Psoas muscle (tissue), 8 donors: ENCODE measurements around the gene HOXC4. TPM values are rescaled to one million over a fixed set of nuclear protein-coding genes. Genes with fewer than 3 reads are reported as not detected.

Experiments used
- ATAC-seq, 4 donors: fragments of 200-7000 bp; cut with Tn5 transposase; one replicate each; pipeline ENCODE4 v1.9.1; 2020; ENCODE audit warnings: moderate library complexity in 3 of 4, mild to moderate bottlenecking in 2 of 4
- DNase-seq, 2 donors: peaks; one replicate each; pipeline ENCODE4 v3.0.0-alpha.2; 2020
- H3K27ac ChIP-seq: fragments of 200-600 bp; one replicate; pipeline ENCODE4 v1.8.0; 2022
- H3K27me3 ChIP-seq, 3 donors: fragments of 200-600 bp in 1 of 3; one replicate each; pipeline versions ENCODE4 v1.6.1 to v1.8.0; 2013 to 2022; ENCODE audit warnings: low read length in 2 of 3, mild to moderate bottlenecking in 2 of 3, moderate library complexity in 1 of 3; ENCODE audit not compliant: insufficient read depth in 3 of 3
- H3K36me3 ChIP-seq, 2 donors: fragments of 200-600 bp in 1 of 2; one replicate each; pipeline versions ENCODE4 v1.6.1 to v1.8.0; 2013 to 2022; ENCODE audit warnings: low read depth in 1 of 2, mild to moderate bottlenecking in 1 of 2, moderate library complexity in 1 of 2; ENCODE audit not compliant: insufficient read depth in 1 of 2
- H3K4me1 ChIP-seq: fragments of 200-600 bp; one replicate; pipeline ENCODE4 v1.8.0; 2022
- H3K4me3 ChIP-seq: fragments of 200-600 bp; one replicate; pipeline ENCODE4 v1.8.0; 2022; ENCODE audit warnings: mild to moderate bottlenecking
- H3K9me3 ChIP-seq: fragments of 200-600 bp; one replicate; pipeline ENCODE4 v1.8.0; 2022
- WGBS, 3 donors: extraction: QIAGEN DNeasy Blood & Tissue Kit; methylation state at CpG; one replicate each; pipeline versions ENCODE4 v1.1.6 to v1.1.7; 2013; 5-methylcytosine and 5-hydroxymethylcytosine counted together
- intact Hi-C, 2 donors: fragments of 100-400 bp; cut with DNase I; formaldehyde crosslinking; loops; one replicate each; pipeline versions ENCODE4 v1.11.0 to v1.14.2; 2022
- polyA plus RNA-seq, 3 donors: library from polyadenylated mRNA; stranded (reverse); fragments of 200-250 nt; gene quantifications; one replicate each; pipeline ENCODE4 v1.2.3, GENCODE V29; 2013
- total RNA-seq, 4 donors: library from RNA; stranded (reverse); fragmentation: NEBNext Ultra II Directional in 2 of 4; extraction: Animal tissue kit (Norgen Biotek cat#: 25700) in 2 of 4; gene quantifications; one replicate each; pipeline versions ENCODE4 v1.2.1 to v1.2.4, GENCODE V29; 2021 to 2023
- TF ChIP-seq, protein P1 (sequence below): fragments of 200-600 bp; IDR thresholded peaks from one replicate; pipeline ENCODE4 v1.8.0; 2022; ENCODE audit warnings: antibody characterized with exemption
- donor health status: healthy with polysubstance abuse.
- donor health status: DM: no; HTN: no; CAD: no; lungs with moderate emphysema.
- donor health status: Bipolar disorder and iron deficiency.
- donor health status: healthy.
- donor health status: DM: yes; HTN: yes; CAD: no.
- donor health status: DM: no; HTN: no; CAD: no.
- donor health status: DM: no; HTN: no; CAD: no.
- donor health status: DM: yes; HTN: yes; CAD: no.

HOXC4 gene
- total and polyA plus RNA-seq, 7 donors: 0.72 to 4.7 (median 1.6) TPM

DNA sequence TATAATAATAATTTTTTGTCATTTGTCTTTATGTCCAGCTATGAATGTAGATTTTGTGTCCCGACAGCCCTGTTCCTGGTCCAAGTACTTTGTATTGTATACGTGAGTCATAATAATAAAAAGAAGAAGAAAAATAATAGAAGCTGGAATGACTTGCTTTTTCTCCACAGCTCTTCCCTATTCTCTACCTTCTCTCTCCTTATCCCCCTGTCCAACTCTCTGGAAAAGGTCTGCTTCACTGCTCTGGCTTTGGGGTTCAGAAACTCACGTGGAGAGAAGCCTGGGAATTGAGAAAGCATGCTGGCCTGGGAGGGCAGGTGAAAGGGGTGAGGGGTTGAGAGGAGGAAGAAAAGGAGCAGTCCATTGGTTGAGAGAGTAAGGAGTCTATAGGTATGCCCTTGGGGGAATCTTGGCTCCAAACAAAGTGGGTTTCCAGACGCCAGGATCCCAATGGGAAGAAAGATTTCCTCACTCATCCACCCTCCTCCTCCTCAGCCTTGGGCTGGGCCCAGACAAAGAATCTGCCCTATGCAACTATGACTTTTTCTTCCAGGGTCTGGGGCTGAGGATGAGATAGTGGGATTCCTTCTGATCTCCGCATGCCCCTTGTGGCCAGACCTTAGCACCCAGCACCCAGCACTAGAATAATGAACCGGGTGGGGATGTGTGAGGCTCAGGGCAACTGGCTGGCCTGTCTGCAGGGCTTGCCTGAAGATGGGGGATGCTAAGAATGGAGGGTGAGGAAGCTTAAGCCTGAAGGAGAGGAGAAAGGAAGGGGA, 40.8 kb upstream of the HOXC4 start:
- H3K27ac ChIP-seq: peak overlapping the region; percentile 99
- no peaks in the 10 kb centered on the region for H3K9me3 ChIP-seq
- H3K36me3 ChIP-seq: no peaks in the 10 kb centered on the region
- whole genome bisulfite sequencing, 3 donors: 65 to 71% (median 69%) methylated on average over 6 of the region's 6 CpGs
- H3K27me3 ChIP-seq: peaks cover 0 to 9% (median 1%) of the 10 kb centered on the region in 3 donors
- peak in 1 of 2 donors; percentile 38 for DNase-seq
- no peak overlapping the region for H3K4me3 ChIP-seq
- no peak for ATAC-seq
- intact Hi-C loops: no loop called here
- TF ChIP-seq, protein P1, sequence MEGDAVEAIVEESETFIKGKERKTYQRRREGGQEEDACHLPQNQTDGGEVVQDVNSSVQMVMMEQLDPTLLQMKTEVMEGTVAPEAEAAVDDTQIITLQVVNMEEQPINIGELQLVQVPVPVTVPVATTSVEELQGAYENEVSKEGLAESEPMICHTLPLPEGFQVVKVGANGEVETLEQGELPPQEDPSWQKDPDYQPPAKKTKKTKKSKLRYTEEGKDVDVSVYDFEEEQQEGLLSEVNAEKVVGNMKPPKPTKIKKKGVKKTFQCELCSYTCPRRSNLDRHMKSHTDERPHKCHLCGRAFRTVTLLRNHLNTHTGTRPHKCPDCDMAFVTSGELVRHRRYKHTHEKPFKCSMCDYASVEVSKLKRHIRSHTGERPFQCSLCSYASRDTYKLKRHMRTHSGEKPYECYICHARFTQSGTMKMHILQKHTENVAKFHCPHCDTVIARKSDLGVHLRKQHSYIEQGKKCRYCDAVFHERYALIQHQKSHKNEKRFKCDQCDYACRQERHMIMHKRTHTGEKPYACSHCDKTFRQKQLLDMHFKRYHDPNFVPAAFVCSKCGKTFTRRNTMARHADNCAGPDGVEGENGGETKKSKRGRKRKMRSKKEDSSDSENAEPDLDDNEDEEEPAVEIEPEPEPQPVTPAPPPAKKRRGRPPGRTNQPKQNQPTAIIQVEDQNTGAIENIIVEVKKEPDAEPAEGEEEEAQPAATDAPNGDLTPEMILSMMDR: no peak
- peaks cover 29% of the 10 kb centered on the region for H3K4me1 ChIP-seq

DNA sequence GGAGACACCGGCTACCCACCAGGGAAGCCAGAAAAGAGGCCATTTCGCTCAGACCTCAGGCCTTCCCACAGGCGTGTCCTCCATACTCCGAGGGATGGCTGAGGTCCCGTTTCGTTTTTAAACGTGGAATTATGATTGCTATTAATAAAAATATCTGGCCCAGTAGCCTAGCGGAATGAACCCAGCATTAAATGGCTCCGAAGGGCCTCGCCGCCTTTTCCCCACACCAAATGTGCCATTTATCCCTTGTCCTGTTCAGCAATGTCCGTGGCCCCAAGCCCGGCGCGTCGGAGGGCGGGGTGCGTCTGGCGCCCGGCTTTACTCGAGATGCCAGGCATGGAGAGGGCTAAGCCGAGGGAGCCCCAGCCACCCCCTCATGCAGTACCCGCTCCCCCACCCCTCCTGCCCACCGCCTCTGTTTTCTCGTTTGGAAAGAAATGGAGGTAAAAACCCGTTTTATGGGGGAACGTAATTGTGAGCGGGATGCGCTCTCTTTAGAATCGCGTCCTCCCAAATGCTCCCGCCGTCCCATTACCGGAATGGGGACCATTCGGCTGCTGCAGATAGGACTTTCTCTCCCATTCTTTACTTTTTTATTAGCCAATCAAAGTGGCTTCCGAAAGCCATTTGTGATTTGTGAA, 39.1 kb upstream of the HOXC4 start:
- Histone ChIP-seq H3K9me3 (no peaks in the 10 kb centered on the region), H3K27ac (peak overlapping the region; percentile 99), H3K27me3 (peaks cover 0 to 9% (median 1%) of the 10 kb centered on the region in 3 donors), H3K36me3 (no peaks in the 10 kb centered on the region), H3K4me3 (peak overlapping the region; percentile 64), H3K4me1 (peaks cover 29% of the 10 kb centered on the region)
- 18 to 36% (median 29%) methylated on average over 35 to 36 of the region's 36 CpGs for WGBS, 3 donors
- ATAC-seq: no peak
- intact Hi-C loops: no loop called here
- TF ChIP-seq, protein P1: no peak
- peak in 1 of 2 donors; percentile 70 for DNase-seq

DNA sequence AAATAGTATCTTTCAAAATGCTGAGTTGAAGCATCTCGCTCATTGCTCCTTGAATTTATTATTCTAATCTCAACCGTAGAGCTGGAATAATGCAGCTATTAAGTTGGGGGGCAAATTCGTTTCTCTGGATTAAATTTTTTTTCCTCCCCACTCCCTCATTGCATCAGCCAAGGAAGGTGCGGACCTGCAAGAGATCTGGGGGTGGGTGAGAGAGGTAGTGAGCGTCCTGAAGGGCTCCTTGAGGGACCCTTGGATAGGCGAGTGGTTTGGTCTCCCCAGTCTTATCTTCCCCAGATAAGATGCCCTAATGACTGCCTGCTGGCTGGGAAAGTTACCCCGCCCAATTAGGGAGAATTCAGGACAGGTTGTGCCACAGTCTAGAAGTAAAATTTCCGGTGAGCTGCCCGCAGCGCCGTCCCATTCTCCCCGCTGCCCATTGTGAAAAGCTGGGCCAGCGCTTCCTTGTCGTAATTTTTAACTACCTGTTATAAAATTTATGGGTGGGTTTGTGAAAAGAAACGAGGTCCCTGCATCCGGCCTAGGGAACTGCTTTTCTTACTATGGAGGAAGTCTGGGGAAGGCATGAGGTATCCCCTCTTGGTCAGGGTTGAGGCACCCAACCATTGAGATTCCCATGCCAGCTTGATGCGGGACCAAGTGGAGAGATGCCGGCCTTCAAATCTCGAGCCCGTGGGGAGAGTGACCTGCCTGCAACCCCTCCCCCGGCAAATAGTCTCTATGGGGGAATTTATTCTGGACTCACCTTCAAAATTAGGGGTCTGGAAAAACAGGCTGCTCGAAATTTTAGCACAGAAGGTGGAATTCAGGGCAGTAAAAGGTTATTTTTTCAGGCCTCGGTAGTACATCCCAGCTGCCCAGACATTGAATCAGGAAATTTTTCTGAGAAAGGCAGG, 38.4 kb upstream of the HOXC4 start:
- Histone ChIP-seq H3K27me3 (peaks cover 0 to 9% (median 1%) of the 10 kb centered on the region in 3 donors), H3K4me1 (peaks cover 29% of the 10 kb centered on the region)

DNA sequence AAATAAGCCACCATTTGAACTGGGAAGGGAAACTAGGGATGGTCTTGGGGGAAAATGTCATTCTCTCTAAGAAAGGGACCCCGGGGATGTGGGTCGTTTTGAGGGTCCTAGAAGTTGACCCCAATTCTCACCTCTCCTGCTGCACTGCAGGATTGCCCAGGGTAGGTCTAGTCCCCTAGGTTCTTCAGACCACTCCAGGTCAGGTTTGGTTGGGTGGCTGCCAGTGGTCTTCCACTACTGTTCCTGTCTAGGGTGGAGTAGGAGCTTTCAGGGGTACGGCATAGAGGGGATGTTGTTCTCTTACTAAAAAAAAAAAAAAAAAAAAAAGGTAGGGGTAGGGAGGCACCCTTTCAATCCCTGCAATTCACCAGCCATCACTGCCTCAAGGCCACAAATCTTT, 37.6 kb upstream of the HOXC4 start:
- WGBS, 3 donors: 45 to 50% (median 49%) methylated on average over 3 of the region's 3 CpGs
- TF ChIP-seq, protein P1: no peak
- Histone ChIP-seq H3K27me3 (peaks cover 0 to 9% (median 1%) of the 10 kb centered on the region in 3 donors), H3K9me3 (no peaks in the 10 kb centered on the region), H3K27ac (peak overlapping the region; percentile 99), H3K4me1 (peaks cover 31% of the 10 kb centered on the region), H3K36me3 (no peaks in the 10 kb centered on the region), H3K4me3 (peak overlapping the region; percentile 77)
- peak in 1 of 2 donors; percentile 5 for DNase-seq
- intact Hi-C loops: no loop called here
- no peak for ATAC-seq

More for the DNA sequence above, 38.4 kb upstream of the HOXC4 start:
- peak in 1 of 2 donors; percentile 10 for DNase-seq
- 66 to 74% (median 68%) methylated on average over 23 of the region's 23 CpGs for WGBS, 3 donors
- TF ChIP-seq, protein P1: no peak
- intact Hi-C loops: no loop called here
- peak overlapping the region; percentile 64 for H3K4me3 ChIP-seq
- H3K9me3 ChIP-seq: no peaks in the 10 kb centered on the region
- H3K36me3 ChIP-seq: no peaks in the 10 kb centered on the region
- peak overlapping the region; percentile 99 for H3K27ac ChIP-seq
- ATAC-seq: no peak
